WTC11 (cell line): ENCODE measurements around the gene ADCY2. TPM values are rescaled to one million over a fixed set of nuclear protein-coding genes. Genes with fewer than 3 reads are reported as not detected.

ENCODE experiments used
- ATAC-seq: fragments of 200-7000 bp; cut with Tn5 transposase; 2 replicates; pipeline ENCODE4 v1.10.0; 2021; ENCODE audit warnings: mild to moderate bottlenecking, moderate library complexity
- CTCF ChIA-PET: fragments of 300-600 bp; sonication (Branson Sonifier 250); formaldehyde crosslinking; loops from one replicate; lab custom pipeline; 2021; ENCODE audit warnings: antibody characterized with exemption; lab: Charles Lee
- POLR2A ChIA-PET: fragments of 350-600 bp; sonication (Branson Sonifier 250); formaldehyde crosslinking; loops from one replicate; lab custom pipeline; 2021; ENCODE audit warnings: antibody characterized with exemption; lab: Charles Lee
- DNase-seq: peaks from one replicate; pipeline ENCODE4 v3.0.0; 2021; ENCODE audit warnings: low spot score
- H3K27ac Mint-ChIP-seq: 2 replicates; pipeline ENCODE4 v1.8.0; 2021; ENCODE audit warnings: mixed read lengths
- H3K27me3 Mint-ChIP-seq: 2 replicates; pipeline ENCODE4 v1.8.0; 2021; ENCODE audit warnings: low read depth, mild to moderate bottlenecking, moderate library complexity, mixed read lengths
- H3K36me3 Mint-ChIP-seq: 2 replicates; pipeline ENCODE4 v1.8.0; 2021; ENCODE audit warnings: mixed read lengths
- H3K4me1 Mint-ChIP-seq: 2 replicates; pipeline ENCODE4 v1.8.0; 2022; ENCODE audit warnings: mixed read lengths
- H3K4me3 Mint-ChIP-seq: 2 replicates; pipeline ENCODE4 v1.8.0; 2021; ENCODE audit warnings: mild to moderate bottlenecking, moderate library complexity, mixed read lengths
- H3K9me3 Mint-ChIP-seq: 2 replicates; pipeline ENCODE4 v1.8.0; 2021; ENCODE audit warnings: mixed read lengths
- E2F5 ChIP-seq: sonication (generic); formaldehyde crosslinking; IDR thresholded peaks from 2 replicates; pipeline ENCODE4 v1.8.1; 2022; ENCODE audit warnings: mild to moderate bottlenecking, moderate library complexity, missing genetic modification reagents
- EMX1 ChIP-seq: fragments of 250-450 bp; sonication (Bioruptor Pico); IDR thresholded peaks from 2 replicates; pipeline ENCODE4 v1.8.0; 2021; ENCODE audit warnings: mild to moderate bottlenecking
- ESRRA ChIP-seq: sonication (generic); formaldehyde crosslinking; IDR thresholded peaks from 2 replicates; pipeline ENCODE4 v1.8.1; 2022; ENCODE audit warnings: mild to moderate bottlenecking, missing genetic modification reagents, borderline replicate concordance
- FOXJ3 ChIP-seq: sonication (generic); formaldehyde crosslinking; IDR thresholded peaks from 2 replicates; pipeline ENCODE4 v1.9.0; 2021; ENCODE audit warnings: missing genetic modification reagents, mild to moderate bottlenecking, borderline replicate concordance
- GABPB1 ChIP-seq: sonication (generic); formaldehyde crosslinking; IDR thresholded peaks from 2 replicates; pipeline ENCODE4 v1.8.1; 2023; ENCODE audit warnings: mild to moderate bottlenecking, missing genetic modification reagents
- GRHL2 ChIP-seq: fragments of 250-450 bp; sonication (Bioruptor Pico); IDR thresholded peaks from 2 replicates; pipeline ENCODE4 v1.8.0; 2022; ENCODE audit warnings: mild to moderate bottlenecking, moderate library complexity; ENCODE audit not compliant: insufficient replicate concordance, severe bottlenecking
- HMGA2 ChIP-seq: fragments of 250-450 bp; sonication (Bioruptor Pico); IDR thresholded peaks from 2 replicates; pipeline ENCODE4 v1.4.0; 2021; ENCODE audit warnings: mild to moderate bottlenecking, moderate library complexity
- NFE2L1 ChIP-seq: sonication (generic); formaldehyde crosslinking; IDR thresholded peaks from 2 replicates; pipeline ENCODE4 v1.8.1; 2023; ENCODE audit warnings: missing genetic modification reagents
- NR3C1 ChIP-seq: sonication (generic); formaldehyde crosslinking; conservative IDR thresholded peaks from 2 replicates; pipeline ENCODE4 v1.8.1; 2023; ENCODE audit warnings: low read depth, mild to moderate bottlenecking, missing genetic modification reagents
- PRRX2 ChIP-seq: fragments of 250-450 bp; sonication (Bioruptor Pico); IDR thresholded peaks from 2 replicates; pipeline ENCODE4 v1.8.0; 2021; ENCODE audit warnings: mild to moderate bottlenecking
- RELA ChIP-seq: sonication (generic); formaldehyde crosslinking; IDR thresholded peaks from 2 replicates; pipeline ENCODE4 v1.8.1; 2022; ENCODE audit warnings: missing genetic modification reagents, mild to moderate bottlenecking, borderline replicate concordance
- RORB ChIP-seq: fragments of 250-450 bp; sonication (Bioruptor Pico); IDR thresholded peaks from 2 replicates; pipeline ENCODE4 v1.9.0; 2021; ENCODE audit warnings: mild to moderate bottlenecking
- ZNF219 ChIP-seq: sonication (generic); formaldehyde crosslinking; IDR thresholded peaks from 2 replicates; pipeline ENCODE4 v1.8.0; 2023; ENCODE audit warnings: missing genetic modification reagents, mild to moderate bottlenecking, borderline replicate concordance
- ZNF281 ChIP-seq: sonication (generic); formaldehyde crosslinking; IDR thresholded peaks from 2 replicates; pipeline ENCODE4 v1.8.0; 2023; ENCODE audit warnings: mild to moderate bottlenecking, missing genetic modification reagents
- ZNF317 ChIP-seq: sonication (generic); formaldehyde crosslinking; IDR thresholded peaks from 2 replicates; pipeline ENCODE4 v1.8.1; 2023; ENCODE audit warnings: low read depth, mild to moderate bottlenecking, moderate library complexity, missing genetic modification reagents, borderline replicate concordance
- ZNF416 ChIP-seq: fragments of 250-450 bp; sonication (Bioruptor Pico); IDR thresholded peaks from 2 replicates; pipeline ENCODE4 v1.9.0; 2021; ENCODE audit warnings: mild to moderate bottlenecking, inconsistent platforms
- ZNF512 ChIP-seq: sonication (generic); formaldehyde crosslinking; IDR thresholded peaks from 2 replicates; pipeline ENCODE4 v1.8.1; 2022; ENCODE audit warnings: missing genetic modification reagents, borderline replicate concordance
- total RNA-seq: library from RNA; stranded (reverse); gene quantifications from 3 replicates; pipeline ENCODE4 v1.2.3, GENCODE V29; 2021
- TF ChIP-seq, protein P1 (sequence below): sonication (generic); formaldehyde crosslinking; IDR thresholded peaks from 2 replicates; pipeline ENCODE4 v1.8.1; 2023; ENCODE audit warnings: mild to moderate bottlenecking, moderate library complexity, missing genetic modification reagents
- TF ChIP-seq, protein P2 (sequence below): sonication (generic); formaldehyde crosslinking; IDR thresholded peaks from 2 replicates; pipeline ENCODE4 v1.8.1; 2022; ENCODE audit warnings: low read depth, missing genetic modification reagents, borderline replicate concordance
- TF ChIP-seq, protein P3 (sequence below): sonication (generic); formaldehyde crosslinking; IDR thresholded peaks from 2 replicates; pipeline ENCODE4 v1.8.1; 2023; ENCODE audit warnings: mild to moderate bottlenecking, missing genetic modification reagents, moderate library complexity
- TF ChIP-seq, protein P4 (sequence below): fragments of 200-600 bp; IDR thresholded peaks from 2 replicates; pipeline ENCODE4 v1.8.0; 2022; ENCODE audit warnings: antibody characterized with exemption
- TF ChIP-seq, protein P5 (sequence below): sonication (generic); formaldehyde crosslinking; IDR thresholded peaks from 2 replicates; pipeline ENCODE4 v1.8.1; 2022; ENCODE audit warnings: low read depth, mild to moderate bottlenecking, moderate library complexity, missing genetic modification reagents, borderline replicate concordance

ADCY2 gene
- total RNA-seq, 1 experiment from 2014 or later, result 142 TPM

- TF ChIP-seq, protein P1, sequence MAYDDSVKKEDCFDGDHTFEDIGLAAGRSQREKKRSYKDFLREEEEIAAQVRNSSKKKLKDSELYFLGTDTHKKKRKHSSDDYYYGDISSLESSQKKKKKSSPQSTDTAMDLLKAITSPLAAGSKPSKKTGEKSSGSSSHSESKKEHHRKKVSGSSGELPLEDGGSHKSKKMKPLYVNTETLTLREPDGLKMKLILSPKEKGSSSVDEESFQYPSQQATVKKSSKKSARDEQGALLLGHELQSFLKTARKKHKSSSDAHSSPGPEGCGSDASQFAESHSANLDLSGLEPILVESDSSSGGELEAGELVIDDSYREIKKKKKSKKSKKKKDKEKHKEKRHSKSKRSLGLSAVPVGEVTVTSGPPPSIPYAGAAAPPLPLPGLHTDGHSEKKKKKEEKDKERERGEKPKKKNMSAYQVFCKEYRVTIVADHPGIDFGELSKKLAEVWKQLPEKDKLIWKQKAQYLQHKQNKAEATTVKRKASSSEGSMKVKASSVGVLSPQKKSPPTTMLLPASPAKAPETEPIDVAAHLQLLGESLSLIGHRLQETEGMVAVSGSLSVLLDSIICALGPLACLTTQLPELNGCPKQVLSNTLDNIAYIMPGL (CRISPR knock-in tag), result no peak
- TF ChIP-seq EMX1 (CRISPR knock-in tag) (no peak), ZNF416 (no peak), GRHL2 (no peak), RORB (no peak)
- TF ChIP-seq, protein P2, sequence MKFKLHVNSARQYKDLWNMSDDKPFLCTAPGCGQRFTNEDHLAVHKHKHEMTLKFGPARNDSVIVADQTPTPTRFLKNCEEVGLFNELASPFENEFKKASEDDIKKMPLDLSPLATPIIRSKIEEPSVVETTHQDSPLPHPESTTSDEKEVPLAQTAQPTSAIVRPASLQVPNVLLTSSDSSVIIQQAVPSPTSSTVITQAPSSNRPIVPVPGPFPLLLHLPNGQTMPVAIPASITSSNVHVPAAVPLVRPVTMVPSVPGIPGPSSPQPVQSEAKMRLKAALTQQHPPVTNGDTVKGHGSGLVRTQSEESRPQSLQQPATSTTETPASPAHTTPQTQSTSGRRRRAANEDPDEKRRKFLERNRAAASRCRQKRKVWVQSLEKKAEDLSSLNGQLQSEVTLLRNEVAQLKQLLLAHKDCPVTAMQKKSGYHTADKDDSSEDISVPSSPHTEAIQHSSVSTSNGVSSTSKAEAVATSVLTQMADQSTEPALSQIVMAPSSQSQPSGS (CRISPR knock-in tag), result no peak
- TF ChIP-seq, protein P3, sequence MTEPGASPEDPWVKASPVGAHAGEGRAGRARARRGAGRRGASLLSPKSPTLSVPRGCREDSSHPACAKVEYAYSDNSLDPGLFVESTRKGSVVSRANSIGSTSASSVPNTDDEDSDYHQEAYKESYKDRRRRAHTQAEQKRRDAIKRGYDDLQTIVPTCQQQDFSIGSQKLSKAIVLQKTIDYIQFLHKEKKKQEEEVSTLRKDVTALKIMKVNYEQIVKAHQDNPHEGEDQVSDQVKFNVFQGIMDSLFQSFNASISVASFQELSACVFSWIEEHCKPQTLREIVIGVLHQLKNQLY (CRISPR knock-in tag), result no peak
Measured at GRCh38 chr5:7813576-7813975, 417.6 kb downstream of the ADCY2 start (continued).

- Mint-ChIP-seq H3K36me3 (peaks cover 57% of the 10 kb centered on the region), H3K9me3 (no peaks in the 10 kb centered on the region), H3K27ac (peak overlapping the region; percentile 86; the same call in 1 of the 2 replicates), H3K4me3 (no peak overlapping the region), H3K4me1 (peaks cover 29% of the 10 kb centered on the region), H3K27me3 (no peaks in the 10 kb centered on the region)
- no peak for DNase-seq
- CTCF ChIA-PET, result interaction anchor here (1.1 to 2.0 kb wide), 2 partner anchors 35 to 60 kb away, joined by 4 to 10 read pairs; no protein-coding TSS in a partner anchor
- no peak for ATAC-seq
- POLR2A ChIA-PET, result interaction anchor here (1.3 kb wide), 1 partner anchor 36 kb away, joined by 3 read pairs; the partner anchor contains the start of gene CFAP90
- TF ChIP-seq, protein P4, sequence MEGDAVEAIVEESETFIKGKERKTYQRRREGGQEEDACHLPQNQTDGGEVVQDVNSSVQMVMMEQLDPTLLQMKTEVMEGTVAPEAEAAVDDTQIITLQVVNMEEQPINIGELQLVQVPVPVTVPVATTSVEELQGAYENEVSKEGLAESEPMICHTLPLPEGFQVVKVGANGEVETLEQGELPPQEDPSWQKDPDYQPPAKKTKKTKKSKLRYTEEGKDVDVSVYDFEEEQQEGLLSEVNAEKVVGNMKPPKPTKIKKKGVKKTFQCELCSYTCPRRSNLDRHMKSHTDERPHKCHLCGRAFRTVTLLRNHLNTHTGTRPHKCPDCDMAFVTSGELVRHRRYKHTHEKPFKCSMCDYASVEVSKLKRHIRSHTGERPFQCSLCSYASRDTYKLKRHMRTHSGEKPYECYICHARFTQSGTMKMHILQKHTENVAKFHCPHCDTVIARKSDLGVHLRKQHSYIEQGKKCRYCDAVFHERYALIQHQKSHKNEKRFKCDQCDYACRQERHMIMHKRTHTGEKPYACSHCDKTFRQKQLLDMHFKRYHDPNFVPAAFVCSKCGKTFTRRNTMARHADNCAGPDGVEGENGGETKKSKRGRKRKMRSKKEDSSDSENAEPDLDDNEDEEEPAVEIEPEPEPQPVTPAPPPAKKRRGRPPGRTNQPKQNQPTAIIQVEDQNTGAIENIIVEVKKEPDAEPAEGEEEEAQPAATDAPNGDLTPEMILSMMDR, result no peak
- TF ChIP-seq NR3C1 (CRISPR knock-in tag) (no peak), RELA (no peak), HMGA2 (no peak), ZNF281 (CRISPR knock-in tag) (no peak), GABPB1 (CRISPR knock-in tag) (no peak), ZNF317 (CRISPR knock-in tag) (no peak), ZNF219 (CRISPR knock-in tag) (no peak), E2F5 (CRISPR knock-in tag) (no peak), NFE2L1 (CRISPR knock-in tag) (no peak), ZNF512 (CRISPR knock-in tag) (no peak), ESRRA (CRISPR knock-in tag) (no peak), PRRX2 (CRISPR knock-in tag) (no peak), FOXJ3 (CRISPR knock-in tag) (no peak)
- TF ChIP-seq, protein P5, sequence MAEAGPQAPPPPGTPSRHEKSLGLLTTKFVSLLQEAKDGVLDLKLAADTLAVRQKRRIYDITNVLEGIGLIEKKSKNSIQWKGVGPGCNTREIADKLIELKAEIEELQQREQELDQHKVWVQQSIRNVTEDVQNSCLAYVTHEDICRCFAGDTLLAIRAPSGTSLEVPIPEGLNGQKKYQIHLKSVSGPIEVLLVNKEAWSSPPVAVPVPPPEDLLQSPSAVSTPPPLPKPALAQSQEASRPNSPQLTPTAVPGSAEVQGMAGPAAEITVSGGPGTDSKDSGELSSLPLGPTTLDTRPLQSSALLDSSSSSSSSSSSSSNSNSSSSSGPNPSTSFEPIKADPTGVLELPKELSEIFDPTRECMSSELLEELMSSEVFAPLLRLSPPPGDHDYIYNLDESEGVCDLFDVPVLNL (CRISPR knock-in tag), result no peak
Measured at GRCh38 chr5:7814816-7815215, 418.9 kb downstream of the ADCY2 start.
